Mucosa of rectum (tissue), 2 donors: ENCODE data around the gene NFIA.
A peak's percentile ranks its signal among the peaks of the same experiment; 100 is the strongest.

Source experiments
- H3K27ac ChIP-seq, 2 donors: one replicate each; pipeline ENCODE4 v1.7.0; 2013; ENCODE audit warnings: inconsistent platforms in 2 of 2, low read depth in 2 of 2, low read length in 2 of 2
- H3K27me3 ChIP-seq, 2 donors: one replicate each; pipeline ENCODE4 v1.7.0; 2013; ENCODE audit warnings: low read length in 2 of 2; ENCODE audit not compliant: control insufficient read depth in 2 of 2, insufficient read depth in 2 of 2
- H3K36me3 ChIP-seq, 2 donors: one replicate each; pipeline ENCODE4 v1.7.0; 2013; ENCODE audit warnings: low read length in 2 of 2; ENCODE audit not compliant: control insufficient read depth in 2 of 2, insufficient read depth in 2 of 2
- H3K4me1 ChIP-seq, 2 donors: one replicate each; pipeline ENCODE4 v1.7.0; 2013; ENCODE audit warnings: low read length in 2 of 2, mild to moderate bottlenecking in 1 of 2; ENCODE audit not compliant: control insufficient read depth in 2 of 2, insufficient read depth in 2 of 2
- H3K4me3 ChIP-seq, 2 donors: one replicate each; pipeline ENCODE4 v1.7.0; 2013; ENCODE audit warnings: low read length in 2 of 2
- H3K9ac ChIP-seq, 2 donors: one replicate each; pipeline ENCODE4 v1.7.0; 2013; ENCODE audit warnings: low read length in 2 of 2, low read depth in 1 of 2, mild to moderate bottlenecking in 1 of 2
- H3K9me3 ChIP-seq, 2 donors: one replicate each; pipeline ENCODE4 v1.7.0; 2013; ENCODE audit warnings: low read length in 2 of 2; ENCODE audit not compliant: control insufficient read depth in 2 of 2
- donor health status: healthy.
- donor health status: Normal muscosa, but diverticular disease.

NFIA gene

GRCh38 chr1:61082311-61083012 lies at the start of gene NFIA:
Gene NFIA (plus strand): TSS chr1:61082561.
- H3K4me3 ChIP-seq: peak within 1 kb of the TSS; percentile 90 to 94
- no peaks in the 10 kb centered on the region for H3K9me3 ChIP-seq
- peaks cover 27 to 34% of the 10 kb centered on the region in 2 donors for H3K4me1 ChIP-seq
- no peaks in the 10 kb centered on the region for H3K36me3 ChIP-seq
- peak within 1 kb of the TSS; percentile 80 to 85 for H3K9ac ChIP-seq
- H3K27ac ChIP-seq: peak within 1 kb of the TSS; percentile 80 to 85
- no peaks in the 10 kb centered on the region for H3K27me3 ChIP-seq

GRCh38 chr1:61035880-61036279 lies 46.5 kb upstream of the NFIA start:
- no peak overlapping the region for H3K27ac ChIP-seq
- no peak overlapping the region for H3K9ac ChIP-seq
- H3K4me1 ChIP-seq: no peaks in the 10 kb centered on the region
- H3K36me3 ChIP-seq: no peaks in the 10 kb centered on the region
- H3K27me3 ChIP-seq: no peaks in the 10 kb centered on the region
- H3K9me3 ChIP-seq: peaks cover 0 to 6% of the 10 kb centered on the region in 2 donors
- H3K4me3 ChIP-seq: no peak overlapping the region

DNA sequence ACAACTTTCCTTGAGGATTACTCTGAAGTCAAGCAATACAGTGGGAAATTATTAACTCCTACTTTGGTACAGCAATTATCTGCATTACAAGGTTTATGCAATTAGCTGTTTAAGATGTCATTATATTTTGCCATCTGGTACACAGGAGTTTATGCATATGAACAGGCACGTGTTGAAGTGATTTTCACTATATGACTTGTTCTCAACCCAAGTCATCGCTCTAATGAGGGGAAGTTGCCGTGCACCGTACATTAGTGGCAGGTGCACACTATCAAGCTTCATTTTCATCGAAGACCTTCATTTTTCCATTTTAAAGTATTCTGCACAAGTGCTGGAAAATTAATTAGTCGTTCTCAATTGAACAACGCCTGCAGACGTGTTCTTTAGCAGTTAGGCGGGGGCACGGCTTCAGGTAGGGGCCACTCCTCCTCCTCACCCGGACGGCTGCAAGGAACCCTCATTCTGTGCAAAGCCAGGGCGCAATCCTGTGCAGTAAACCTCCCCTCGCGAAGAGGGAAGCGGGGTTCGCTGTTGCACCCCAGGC lies 39.8 kb upstream of the NFIA start:
- Histone ChIP-seq H3K27ac (no peak overlapping the region), H3K27me3 (no peaks in the 10 kb centered on the region), H3K4me3 (peak overlapping the region; percentile 46 to 65), H3K4me1 (no peaks in the 10 kb centered on the region), H3K36me3 (no peaks in the 10 kb centered on the region), H3K9me3 (no peaks in the 10 kb centered on the region), H3K9ac (no peak overlapping the region)

DNA sequence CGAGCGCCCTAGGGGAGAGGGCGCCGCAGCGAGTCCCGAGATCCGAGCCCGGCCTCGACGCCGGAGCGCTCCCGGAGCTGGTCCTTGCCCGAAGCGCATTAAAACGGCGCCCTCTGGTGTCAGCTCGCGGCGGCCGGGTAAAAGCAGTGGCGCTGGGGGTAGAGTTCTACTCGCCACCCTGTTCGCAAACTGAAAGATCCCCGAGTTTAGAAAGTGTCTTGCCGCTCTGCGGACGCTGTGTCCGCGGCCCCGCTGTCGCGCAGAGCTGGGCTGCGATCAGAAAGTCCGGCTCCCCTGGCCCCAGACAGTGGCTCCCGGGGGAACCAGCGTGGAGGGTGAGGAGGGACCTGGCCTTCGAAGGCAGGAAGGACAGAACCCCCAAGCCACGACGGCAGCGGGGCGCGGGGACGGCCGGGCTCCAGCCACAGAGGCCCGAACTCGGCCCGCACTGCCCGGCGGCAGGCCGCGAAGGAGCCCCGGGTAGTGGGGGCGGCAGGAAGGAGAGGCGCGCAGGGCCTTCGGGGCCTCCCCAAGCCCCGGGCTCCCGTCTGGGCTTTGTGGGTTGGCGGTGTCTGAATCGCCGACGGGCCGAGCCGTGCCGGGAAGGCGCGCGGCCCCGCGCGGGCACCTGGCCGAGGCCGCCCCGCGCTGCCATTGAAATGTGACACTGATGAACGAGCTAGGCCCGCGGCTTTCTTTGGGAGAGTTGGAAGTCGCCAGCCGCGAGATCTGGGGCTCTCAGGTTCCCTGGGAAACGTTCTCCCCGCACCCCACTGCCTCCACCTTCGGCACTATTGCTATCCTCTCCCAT lies 39.1 kb upstream of the NFIA start:
- Histone ChIP-seq H3K4me1 (no peaks in the 10 kb centered on the region), H3K36me3 (no peaks in the 10 kb centered on the region), H3K27me3 (no peaks in the 10 kb centered on the region), H3K9ac (peak overlapping the region; percentile 64 to 71), H3K27ac (no peak overlapping the region), H3K9me3 (no peaks in the 10 kb centered on the region), H3K4me3 (peak overlapping the region; percentile 56 to 65)

DNA sequence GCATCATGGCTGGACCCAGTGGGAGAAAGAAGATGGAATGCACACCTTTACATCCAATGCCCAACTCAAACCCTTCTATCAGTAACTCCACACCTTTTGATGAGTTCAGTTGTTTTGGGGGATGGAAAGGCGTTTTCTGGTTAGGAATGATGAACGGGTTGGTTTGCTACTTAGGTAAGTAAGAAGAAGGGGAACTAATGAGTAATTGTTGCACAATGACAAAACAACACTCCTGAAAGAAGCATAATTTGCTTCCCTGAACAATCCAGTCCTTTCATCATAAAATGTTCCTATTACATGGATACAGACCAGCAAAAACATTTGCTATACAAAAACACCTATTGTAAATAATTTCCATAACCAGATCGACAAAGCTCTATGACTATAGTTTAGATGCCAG lies 35.9 kb upstream of the NFIA start:
- no peaks in the 10 kb centered on the region for H3K27me3 ChIP-seq
- no peak overlapping the region for H3K27ac ChIP-seq

GRCh38 chr1:61047061-61047460 lies 35.3 kb upstream of the NFIA start:
- no peaks in the 10 kb centered on the region for H3K9me3 ChIP-seq
- H3K9ac ChIP-seq: no peak overlapping the region
- H3K4me3 ChIP-seq: no peak overlapping the region
- peaks cover 3 to 6% of the 10 kb centered on the region in 2 donors for H3K4me1 ChIP-seq
- H3K27me3 ChIP-seq: no peaks in the 10 kb centered on the region
- no peaks in the 10 kb centered on the region for H3K36me3 ChIP-seq
- no peak overlapping the region for H3K27ac ChIP-seq

More for the DNA sequence above, 35.9 kb upstream of the NFIA start:
- no peak overlapping the region for H3K4me3 ChIP-seq
- H3K9me3 ChIP-seq: no peaks in the 10 kb centered on the region
- H3K9ac ChIP-seq: no peak overlapping the region
- H3K4me1 ChIP-seq: peaks cover 3 to 6% of the 10 kb centered on the region in 2 donors
- no peaks in the 10 kb centered on the region for H3K36me3 ChIP-seq

- Histone ChIP-seq H3K27ac (peak overlapping the region; percentile 78 to 80), H3K9me3 (no peaks in the 10 kb centered on the region), H3K36me3 (no peaks in the 10 kb centered on the region), H3K27me3 (no peaks in the 10 kb centered on the region), H3K9ac (peak overlapping the region; percentile 52 to 85), H3K4me3 (peak overlapping the region; percentile 75 to 82), H3K4me1 (peaks cover 11 to 16% of the 10 kb centered on the region in 2 donors)
Measured at GRCh38 chr1:61049850-61050540, 32.4 kb upstream of the NFIA start.

DNA sequence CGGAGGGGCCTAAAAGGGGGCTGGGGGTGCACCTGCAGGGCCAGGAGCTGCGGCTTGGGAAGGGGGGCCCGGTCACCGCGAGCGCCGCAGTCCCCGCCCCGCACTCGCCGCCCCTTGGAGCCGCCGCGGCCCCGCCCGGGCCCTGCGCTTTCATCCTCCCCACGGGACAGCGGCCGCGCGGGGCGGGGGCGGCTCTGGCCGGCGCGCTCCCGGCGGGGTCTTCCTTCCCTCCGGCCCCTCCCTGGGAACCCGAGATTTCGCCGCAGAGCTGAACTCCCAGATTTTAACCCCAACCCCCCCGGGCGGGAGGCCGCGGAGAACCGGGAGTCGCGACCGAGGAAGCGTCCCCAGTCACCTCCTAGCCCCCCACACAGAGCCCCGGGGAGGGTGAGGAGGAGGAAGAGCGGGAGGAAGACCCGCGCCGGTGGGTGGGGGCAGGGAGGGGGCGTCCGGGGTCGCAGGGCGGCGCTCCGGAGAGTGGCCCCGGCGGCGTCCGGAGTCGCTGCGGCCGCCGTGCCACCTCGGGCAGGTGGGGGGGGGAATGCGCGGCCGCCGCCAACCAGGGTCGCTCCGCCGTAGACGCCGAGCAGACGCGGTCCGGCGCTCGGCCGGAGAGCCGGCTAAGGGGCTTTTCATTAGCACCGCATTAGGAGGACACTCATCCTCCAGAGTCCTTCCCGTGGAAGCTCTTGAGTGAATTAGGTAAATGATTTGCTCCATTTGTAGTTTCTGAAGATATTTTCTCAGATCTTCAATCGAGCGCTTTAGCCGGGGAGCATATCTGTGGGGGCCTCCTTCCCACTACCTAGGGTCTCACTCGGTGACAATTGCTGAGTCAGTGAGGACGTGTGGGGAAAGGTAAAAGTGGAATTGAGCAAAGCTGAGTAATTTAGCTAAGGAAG lies 31.6 kb upstream of the NFIA start:
- no peaks in the 10 kb centered on the region for H3K36me3 ChIP-seq
- H3K9me3 ChIP-seq: no peaks in the 10 kb centered on the region
- no peaks in the 10 kb centered on the region for H3K27me3 ChIP-seq
- peak overlapping the region; percentile 78 to 80 for H3K27ac ChIP-seq
- H3K4me1 ChIP-seq: peaks cover 18 to 24% of the 10 kb centered on the region in 2 donors
- peak overlapping the region; percentile 74 to 85 for H3K9ac ChIP-seq
- peak overlapping the region; percentile 75 to 82 for H3K4me3 ChIP-seq

- Histone ChIP-seq H3K4me3 (peak overlapping the region; percentile 75 to 82), H3K27ac (peak overlapping the region in 1 of 2 donors; percentile 78), H3K27me3 (no peaks in the 10 kb centered on the region), H3K9ac (peak overlapping the region; percentile 74 to 85), H3K36me3 (no peaks in the 10 kb centered on the region), H3K9me3 (no peaks in the 10 kb centered on the region), H3K4me1 (peaks cover 24 to 25% of the 10 kb centered on the region in 2 donors)
Measured at GRCh38 chr1:61051443-61051718, 31.0 kb upstream of the NFIA start.
